Activated T-cell treated with anti-CD3 and anti-CD28 coated beads for 24 hours (primary cell): ENCODE data around the gene URB2.
A peak's percentile ranks its signal among the peaks of the same experiment; 100 is the strongest.
"Not testable (repeated sequence)": the region's sequence is repeated elsewhere in the genome, so short reads cannot be mapped to it uniquely, and the experiment has no call there.

Experiments used
- DNase-seq: peaks from one replicate; pipeline ENCODE4 v3.0.0-alpha.2; 2020; ENCODE audit warnings: low read depth

URB2 gene

GRCh38 chr1:229614701-229615100 is 11.3 kb upstream of the URB2 start:
- DNase-seq = no peak

- DNase-seq = no peak
These were observed 8.5 kb upstream of the URB2 start for GRCh38 chr1:229617351-229618100.

- DNase-seq = no peak
These were observed 7.0 kb upstream of the URB2 start for GRCh38 chr1:229619002-229619401.

- DNase-seq = no peak
These were observed 6.4 kb upstream of the URB2 start for GRCh38 chr1:229619614-229620013.

GRCh38 chr1:229620876-229621275 is 5.2 kb upstream of the URB2 start:
- DNase-seq = no peak

GRCh38 chr1:229621663-229622062 is 4.4 kb upstream of the URB2 start:
- DNase-seq = no peak

- not testable (repeated sequence) for DNase-seq
These were observed 3.4 kb upstream of the URB2 start for GRCh38 chr1:229622641-229623120.

GRCh38 chr1:229623225-229623624 is 2.8 kb upstream of the URB2 start:
- DNase-seq = no peak

- DNase-seq = no peak
These were observed 2.2 kb upstream of the URB2 start for GRCh38 chr1:229623838-229624237.

GRCh38 chr1:229624521-229625070 is 1.5 kb upstream of the URB2 start:
- no peak for DNase-seq

GRCh38 chr1:229625071-229625914 is 754 bp upstream of the URB2 start:
- peak; percentile 47 for DNase-seq

- DNase-seq = no peak
These were observed 956 bp downstream of the URB2 start for GRCh38 chr1:229627003-229627402.

GRCh38 chr1:229629261-229629660 is 3.2 kb downstream of the URB2 start:
- no peak for DNase-seq

GRCh38 chr1:229631148-229631547 is 5.1 kb downstream of the URB2 start:
- no peak for DNase-seq

GRCh38 chr1:229631966-229632365 is 5.9 kb downstream of the URB2 start:
- no peak for DNase-seq

- no peak for DNase-seq
These were observed 10.0 kb downstream of the URB2 start for GRCh38 chr1:229636042-229636441.

GRCh38 chr1:229637746-229638145 is 11.7 kb downstream of the URB2 start:
- DNase-seq = no peak

GRCh38 chr1:229640455-229640854 is 14.4 kb downstream of the URB2 start:
- DNase-seq = no peak

GRCh38 chr1:229641306-229641705 is 15.3 kb downstream of the URB2 start:
- DNase-seq = no peak

GRCh38 chr1:229642376-229642775 is 16.3 kb downstream of the URB2 start:
- no peak for DNase-seq

- DNase-seq = no peak
These were observed 16.9 kb downstream of the URB2 start for GRCh38 chr1:229642970-229643369.

- no peak for DNase-seq
These were observed 18.1 kb downstream of the URB2 start for GRCh38 chr1:229643996-229644745.
